ENCODE results near the gene HYAL1.

- TF ChIP-seq, protein P1, sequence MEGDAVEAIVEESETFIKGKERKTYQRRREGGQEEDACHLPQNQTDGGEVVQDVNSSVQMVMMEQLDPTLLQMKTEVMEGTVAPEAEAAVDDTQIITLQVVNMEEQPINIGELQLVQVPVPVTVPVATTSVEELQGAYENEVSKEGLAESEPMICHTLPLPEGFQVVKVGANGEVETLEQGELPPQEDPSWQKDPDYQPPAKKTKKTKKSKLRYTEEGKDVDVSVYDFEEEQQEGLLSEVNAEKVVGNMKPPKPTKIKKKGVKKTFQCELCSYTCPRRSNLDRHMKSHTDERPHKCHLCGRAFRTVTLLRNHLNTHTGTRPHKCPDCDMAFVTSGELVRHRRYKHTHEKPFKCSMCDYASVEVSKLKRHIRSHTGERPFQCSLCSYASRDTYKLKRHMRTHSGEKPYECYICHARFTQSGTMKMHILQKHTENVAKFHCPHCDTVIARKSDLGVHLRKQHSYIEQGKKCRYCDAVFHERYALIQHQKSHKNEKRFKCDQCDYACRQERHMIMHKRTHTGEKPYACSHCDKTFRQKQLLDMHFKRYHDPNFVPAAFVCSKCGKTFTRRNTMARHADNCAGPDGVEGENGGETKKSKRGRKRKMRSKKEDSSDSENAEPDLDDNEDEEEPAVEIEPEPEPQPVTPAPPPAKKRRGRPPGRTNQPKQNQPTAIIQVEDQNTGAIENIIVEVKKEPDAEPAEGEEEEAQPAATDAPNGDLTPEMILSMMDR (IDR thresholded peaks at IDR 0.05): no peak
- TF ChIP-seq ZFX (IDR thresholded peaks at IDR 0.05; ENCODE audit: borderline replicate concordance): no peak
Measured at GRCh38 chr3:50303013-50303815, at the start of gene HYAL1.

Data from 22Rv1 (cell line).